GM13977 (cell line): Measurements from ENCODE around the gene PTPRF.

Experiments used
- DNase-seq: peaks from one replicate; pipeline ENCODE4 v3.0.0; 2012; ENCODE audit warnings: low spot score
- in situ Hi-C: fragments of 300-500 bp; cut with MboI; formaldehyde crosslinking; loops from one replicate; pipeline ENCODE4 v1.12.0; 2022; ENCODE audit warnings: low sequenced_read_pairs, low pct_unique_long_range_greater_than_20kb, mixed read lengths, inconsistent platforms; ENCODE audit not compliant: unreplicated experiment
- TF ChIP-seq, protein P1 (sequence below): IDR thresholded peaks from 2 replicates; pipeline ENCODE4 v1.5.1; 2012; ENCODE audit warnings: mild to moderate bottlenecking, control low read depth; ENCODE audit not compliant: insufficient read depth; ENCODE audit errors: extremely low read depth, missing control alignments

The PTPRF gene

DNA sequence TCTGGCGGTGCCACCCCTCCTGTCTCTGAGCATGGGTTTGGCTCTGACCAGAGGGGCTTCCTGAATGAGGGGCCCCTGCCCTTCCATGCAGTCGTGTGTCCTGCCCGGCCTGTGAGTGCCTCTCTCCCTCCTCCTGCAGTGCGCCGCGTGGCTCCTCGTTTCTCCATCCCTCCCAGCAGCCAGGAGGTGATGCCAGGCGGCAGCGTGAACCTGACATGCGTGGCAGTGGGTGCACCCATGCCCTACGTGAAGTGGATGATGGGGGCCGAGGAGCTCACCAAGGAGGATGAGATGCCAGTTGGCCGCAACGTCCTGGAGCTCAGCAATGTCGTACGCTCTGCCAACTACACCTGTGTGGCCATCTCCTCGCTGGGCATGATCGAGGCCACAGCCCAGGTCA lies 57.9 kb downstream of the PTPRF start:
- in situ Hi-C loops: no loop called here
- TF ChIP-seq, protein P1, sequence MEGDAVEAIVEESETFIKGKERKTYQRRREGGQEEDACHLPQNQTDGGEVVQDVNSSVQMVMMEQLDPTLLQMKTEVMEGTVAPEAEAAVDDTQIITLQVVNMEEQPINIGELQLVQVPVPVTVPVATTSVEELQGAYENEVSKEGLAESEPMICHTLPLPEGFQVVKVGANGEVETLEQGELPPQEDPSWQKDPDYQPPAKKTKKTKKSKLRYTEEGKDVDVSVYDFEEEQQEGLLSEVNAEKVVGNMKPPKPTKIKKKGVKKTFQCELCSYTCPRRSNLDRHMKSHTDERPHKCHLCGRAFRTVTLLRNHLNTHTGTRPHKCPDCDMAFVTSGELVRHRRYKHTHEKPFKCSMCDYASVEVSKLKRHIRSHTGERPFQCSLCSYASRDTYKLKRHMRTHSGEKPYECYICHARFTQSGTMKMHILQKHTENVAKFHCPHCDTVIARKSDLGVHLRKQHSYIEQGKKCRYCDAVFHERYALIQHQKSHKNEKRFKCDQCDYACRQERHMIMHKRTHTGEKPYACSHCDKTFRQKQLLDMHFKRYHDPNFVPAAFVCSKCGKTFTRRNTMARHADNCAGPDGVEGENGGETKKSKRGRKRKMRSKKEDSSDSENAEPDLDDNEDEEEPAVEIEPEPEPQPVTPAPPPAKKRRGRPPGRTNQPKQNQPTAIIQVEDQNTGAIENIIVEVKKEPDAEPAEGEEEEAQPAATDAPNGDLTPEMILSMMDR: no peak
- no peak for DNase-seq

- in situ Hi-C loops: no loop called here
- TF ChIP-seq, protein P1: peak; percentile 13
- no peak for DNase-seq
Measured at GRCh38 chr1:43590388-43590925, 59.8 kb downstream of the PTPRF start.

GRCh38 chr1:43591181-43591580 lies 60.5 kb downstream of the PTPRF start:
- TF ChIP-seq, protein P1: no peak
- in situ Hi-C loops: no loop called here
- no peak for DNase-seq

- in situ Hi-C loops: no loop called here
- TF ChIP-seq, protein P1: no peak
- no peak for DNase-seq
Measured at GRCh38 chr1:43592051-43592665, 61.5 kb downstream of the PTPRF start.

- no peak for DNase-seq
- in situ Hi-C loops: no loop called here
- TF ChIP-seq, protein P1: no peak
Measured at GRCh38 chr1:43592974-43593683, 62.4 kb downstream of the PTPRF start.

DNA sequence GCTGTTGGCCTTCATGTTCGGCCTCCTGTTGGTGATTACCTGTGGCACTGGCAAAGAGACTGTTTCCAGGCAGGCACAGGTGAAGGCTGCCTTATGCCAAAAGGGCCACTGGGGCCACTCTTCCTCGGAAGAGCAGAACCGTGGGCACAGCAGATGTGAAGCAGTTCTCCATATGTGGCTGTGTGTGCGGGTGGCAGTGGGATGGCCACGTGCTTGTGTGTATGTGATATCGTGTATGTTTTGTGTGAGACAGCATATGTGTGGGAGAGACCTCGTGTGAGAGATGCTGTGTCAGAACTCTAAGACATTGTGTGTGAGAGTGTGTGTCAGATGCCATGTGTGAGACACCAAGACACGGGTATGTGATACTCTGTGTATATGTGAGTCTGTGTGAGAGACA lies 65.9 kb downstream of the PTPRF start:
- TF ChIP-seq, protein P1: no peak

More for the DNA sequence above, 65.9 kb downstream of the PTPRF start:
- no peak for DNase-seq
- in situ Hi-C loops: no loop called here
